Measurements from ENCODE around the gene HIGD1A. TPM values are rescaled to one million over a fixed set of nuclear protein-coding genes. Genes with fewer than 3 reads are reported as not detected.

HIGD1A gene
- total RNA-seq, 1 experiment from 2014 or later = 77.6 TPM

- WGBS (ENCODE audit: extremely low coverage, insufficient read length, low lambda C conversion rate) = no CpG with 5 or more reads among the region's 4 CpGs
- Histone ChIP-seq H3K79me2 (ENCODE audit: insufficient read depth, low read length) (no peaks in the 10 kb centered on the region; the same call in 1 of the 2 replicates), H3K27me3 (ENCODE audit: insufficient read depth, low read length) (no peaks in the 10 kb centered on the region), H3K14ac (ENCODE audit: insufficient read depth, low read length) (no peak overlapping the region), H3K79me1 (ENCODE audit: insufficient read depth, low read depth, low read length, poor library complexity, severe bottlenecking) (no peaks in the 10 kb centered on the region), H3K18ac (ENCODE audit: insufficient read length, low read depth, low read length) (no peak overlapping the region), H3K27ac (ENCODE audit: insufficient read length, low read depth, low read length) (no peak overlapping the region), H4K8ac (replicated peaks; ENCODE audit: insufficient read length, low read depth, low read length) (no peak overlapping the region), H2BK15ac (ENCODE audit: low read depth, low read length) (no peak overlapping the region), H2BK12ac (ENCODE audit: insufficient read length, low read depth, low read length) (no peak overlapping the region), H2BK5ac (ENCODE audit: insufficient read length, low read length) (no peak overlapping the region), H3K23me2 (ENCODE audit: insufficient read length, low read depth, low read length, poor library complexity, severe bottlenecking) (no peaks in the 10 kb centered on the region), H3K4ac (ENCODE audit: low read depth, low read length) (no peak overlapping the region), H4K20me1 (ENCODE audit: control insufficient read depth, insufficient read depth, insufficient read length) (no peaks in the 10 kb centered on the region), H3T11ph (ENCODE audit: low read length) (no peak overlapping the region), H3K9me3 (ENCODE audit: control insufficient read depth, low read depth, low read length) (no peaks in the 10 kb centered on the region), H2AFZ (ENCODE audit: low read length) (no peak overlapping the region), H3K23ac (ENCODE audit: insufficient read length, low read depth, low read length) (no peak overlapping the region), H4K91ac (ENCODE audit: insufficient read length, low read depth, low read length) (no peak overlapping the region), H3K9ac (ENCODE audit: extremely low read depth, insufficient read length, low read length) (no peak overlapping the region), H2AK5ac (ENCODE audit: insufficient read length, low read length) (no peak overlapping the region), H2BK120ac (ENCODE audit: low read depth, low read length, poor library complexity, severe bottlenecking) (no peak overlapping the region), H3K4me2 (ENCODE audit: insufficient read depth, insufficient read length, low read length) (no peak overlapping the region), H3K4me1 (ENCODE audit: insufficient read depth, low read length) (peaks cover 3% of the 10 kb centered on the region; the same call in 1 of the 2 replicates), H2BK20ac (ENCODE audit: low read depth, low read length, poor library complexity, severe bottlenecking) (no peak overlapping the region), H4K5ac (ENCODE audit: insufficient read length, low read depth, low read length) (no peak overlapping the region), H3K56ac (ENCODE audit: insufficient read length, low read depth, low read length) (no peak overlapping the region)
- DNase-seq = peak; percentile 34
- H3K4me3 Mint-ChIP-seq = no peak overlapping the region
- no peaks in the 10 kb centered on the region for H3K36me3 Mint-ChIP-seq (ENCODE audit: insufficient read depth in 1 of 3, low read depth in 3 of 3)
- no peak for TF ChIP-seq CTCF (conservative IDR thresholded peaks at IDR 0.05)
- no peak overlapping the region for H3K27ac Mint-ChIP-seq
- H3K4me1 Mint-ChIP-seq = peaks cover 18 to 21% of the 10 kb centered on the region in 2 experiments
- H3K27me3 Mint-ChIP-seq (ENCODE audit: low read depth) = peaks cover 3% of the 10 kb centered on the region; the same call in 1 of the 2 replicates
- no peaks in the 10 kb centered on the region for H3K9me3 Mint-ChIP-seq
Observed at GRCh38 chr3:42847731-42848130, 43.4 kb upstream of the HIGD1A start.
